Stimulated activated CD4-positive, alpha-beta T cell treated with anti-CD3 and anti-CD28 coated beads, Interleukin-1b, Interleukin-23, amount 100 ng/mL, for 48 hours (primary cell): ENCODE measurements around the gene HIF1A.
"Not testable (repeated sequence)": the region's sequence is repeated elsewhere in the genome, so short reads cannot be mapped to it uniquely, and the experiment has no call there.

Experiments
- DNase-seq: peaks from one replicate; pipeline ENCODE4 v3.0.0-alpha.2; 2020

The HIF1A gene

GRCh38 chr14:61675291-61675690 is 20.0 kb upstream of the HIF1A start:
- no peak for DNase-seq

- no peak for DNase-seq
These were observed 17.8 kb upstream of the HIF1A start for GRCh38 chr14:61677479-61677878.

GRCh38 chr14:61678975-61679374 is 16.3 kb upstream of the HIF1A start:
- no peak for DNase-seq

- DNase-seq, result no peak
These were observed 13.9 kb upstream of the HIF1A start for GRCh38 chr14:61681413-61681812.

- DNase-seq, result no peak
These were observed 12.2 kb upstream of the HIF1A start for GRCh38 chr14:61683108-61683507.

GRCh38 chr14:61690039-61690438 is 5.3 kb upstream of the HIF1A start:
- no peak for DNase-seq

- DNase-seq, result no peak
These were observed 4.3 kb upstream of the HIF1A start for GRCh38 chr14:61690982-61691381.

- no peak for DNase-seq
These were observed 3.8 kb upstream of the HIF1A start for GRCh38 chr14:61691495-61691894.

GRCh38 chr14:61694039-61694438 is 1.3 kb upstream of the HIF1A start:
- no peak for DNase-seq

- peak; percentile 53 for DNase-seq
These were observed 598 bp downstream of the HIF1A start for GRCh38 chr14:61695695-61696527.

- no peak for DNase-seq
These were observed 1.5 kb downstream of the HIF1A start for GRCh38 chr14:61696753-61697318.

- DNase-seq, result no peak
These were observed 3.1 kb downstream of the HIF1A start for GRCh38 chr14:61698206-61698980.

GRCh38 chr14:61699027-61699426 is 3.7 kb downstream of the HIF1A start:
- no peak for DNase-seq

- no peak for DNase-seq
These were observed 5.0 kb downstream of the HIF1A start for GRCh38 chr14:61700104-61700886.

GRCh38 chr14:61701946-61702345 is 6.6 kb downstream of the HIF1A start:
- DNase-seq, result no peak

GRCh38 chr14:61703342-61704129 is 8.2 kb downstream of the HIF1A start:
- no peak for DNase-seq

GRCh38 chr14:61704554-61704953 is 9.2 kb downstream of the HIF1A start:
- no peak for DNase-seq

- DNase-seq, result no peak
These were observed 9.7 kb downstream of the HIF1A start for GRCh38 chr14:61705017-61705416.

GRCh38 chr14:61706096-61706690 is 10.9 kb downstream of the HIF1A start:
- no peak for DNase-seq

- not testable (repeated sequence) for DNase-seq
These were observed 12.5 kb downstream of the HIF1A start for GRCh38 chr14:61707774-61708173.

- not testable (repeated sequence) for DNase-seq
These were observed 13.4 kb downstream of the HIF1A start for GRCh38 chr14:61708693-61709092.
